B cell (primary cell): ENCODE results near the gene AANAT. TPM values are rescaled to one million over a fixed set of nuclear protein-coding genes. Genes with fewer than 3 reads are reported as not detected.

Experiments
- ATAC-seq: fragments of 200-7000 bp; cut with Tn5 transposase; one replicate; pipeline ENCODE4 v1.10.0; 2021; ENCODE audit warnings: low read depth, mild to moderate bottlenecking, moderate number of reproducible peaks, moderate library complexity
- CTCF ChIA-PET: fragments of 350-600 bp; sonication (Branson Sonifier 250); formaldehyde crosslinking; loops from one replicate; lab custom pipeline; 2021; ENCODE audit warnings: antibody characterized with exemption, inconsistent platforms; lab: Charles Lee
- POLR2A ChIA-PET: fragments of 350-600 bp; sonication (Branson Sonifier 250); formaldehyde crosslinking; loops from one replicate; lab custom pipeline; 2021; ENCODE audit warnings: antibody characterized with exemption; lab: Charles Lee
- DNase-seq: peaks from one replicate; pipeline ENCODE4 v3.0.0; 2013
- H2AFZ ChIP-seq: 2 replicates; pipeline ENCODE4 v1.6.1; 2012; ENCODE audit warnings: mild to moderate bottlenecking, low read depth, low read length; ENCODE audit not compliant: insufficient read depth, poor library complexity, severe bottlenecking
- H3K27ac ChIP-seq, 2 donors: 1 replicate in 1 of 2; 2 replicates in 1 of 2; pipeline ENCODE4 v1.5.1; 2012 to 2013; ENCODE audit warnings: low read length in 2 of 2, mild to moderate bottlenecking in 2 of 2, moderate library complexity in 1 of 2
- H3K27me3 ChIP-seq, 4 experiments: fragments of 200-600 bp in 1 of 4; sonication (generic) in 1 of 4; replicated peaks in 1 of 4; 1 replicate in 2 of 4; 2 replicates in 2 of 4; pipeline versions ENCODE4 v1.6.1 to v1.7.0; 2013 to 2016; ENCODE audit warnings: low read length in 3 of 4, mild to moderate bottlenecking in 2 of 4, mixed read lengths in 1 of 4, moderate library complexity in 1 of 4; ENCODE audit not compliant: insufficient read depth in 4 of 4, control insufficient read depth in 3 of 4; ENCODE audit errors: control extremely low read depth in 1 of 4
- H3K36me3 ChIP-seq, 2 experiments: replicated peaks in 1 of 2; 1 replicate in 1 of 2; 2 replicates in 1 of 2; pipeline versions ENCODE4 v1.6.1 to v1.7.1; 2013; ENCODE audit warnings: low read length in 1 of 2; ENCODE audit not compliant: insufficient read depth in 2 of 2, control insufficient read depth in 1 of 2; ENCODE audit errors: control extremely low read depth in 1 of 2, extremely low read depth in 1 of 2
- H3K4me1 ChIP-seq, 2 donors: fragments of 200-600 bp in 1 of 2; sonication (generic) in 1 of 2; 1 replicate in 1 of 2; 2 replicates in 1 of 2; pipeline versions ENCODE4 v1.5.1 to v1.6.1; 2013 to 2017; ENCODE audit warnings: low read length in 2 of 2; ENCODE audit not compliant: control insufficient read depth in 2 of 2, insufficient read depth in 2 of 2
- H3K4me2 ChIP-seq: replicated peaks from 2 replicates; pipeline ENCODE3; 2012; ENCODE audit warnings: mild to moderate bottlenecking, low read depth, low read length; ENCODE audit not compliant: poor library complexity, severe bottlenecking
- H3K4me3 ChIP-seq, 5 experiments: fragments of 200-600 bp in 1 of 5; sonication (generic) in 1 of 5; 1 replicate in 3 of 5; 2 replicates in 2 of 5; pipeline versions ENCODE4 v1.5.1 to v1.7.0; 2011 to 2016; ENCODE audit warnings: low read length in 4 of 5, mild to moderate bottlenecking in 4 of 5, low read depth in 2 of 5, control low read depth in 1 of 5, moderate library complexity in 1 of 5; ENCODE audit not compliant: insufficient read depth in 1 of 5; ENCODE audit errors: control extremely low read depth in 1 of 5, extremely low read depth in 1 of 5
- H3K79me2 ChIP-seq: fragments of 200-600 bp; sonication (generic); one replicate; pipeline ENCODE4 v1.6.0; 2016; ENCODE audit warnings: low read length; ENCODE audit not compliant: control insufficient read depth, insufficient read depth
- H3K9ac ChIP-seq: fragments of 200-600 bp; sonication (generic); 2 replicates; pipeline ENCODE4 v1.6.1; 2017; ENCODE audit warnings: mild to moderate bottlenecking, low read length, moderate library complexity
- H3K9me3 ChIP-seq, 3 donors: one replicate each; pipeline versions ENCODE4 v1.6.1 to v1.7.1; 2013; ENCODE audit warnings: low read length in 2 of 3; ENCODE audit not compliant: control insufficient read depth in 2 of 3, insufficient read depth in 1 of 3; ENCODE audit errors: control extremely low read depth in 1 of 3
- H4K20me1 ChIP-seq: 2 replicates; pipeline ENCODE4 v1.6.0; 2012; ENCODE audit warnings: mild to moderate bottlenecking, low read length; ENCODE audit not compliant: insufficient read depth, control insufficient read depth, poor library complexity, severe bottlenecking
- H3K27ac Mint-ChIP-seq: one replicate; pipeline ENCODE4 v1.8.0; 2021; ENCODE audit warnings: mixed read lengths
- H3K27me3 Mint-ChIP-seq: one replicate; pipeline ENCODE4 v1.8.0; 2021; ENCODE audit warnings: mixed read lengths
- H3K4me1 Mint-ChIP-seq: one replicate; pipeline ENCODE4 v1.8.0; 2021; ENCODE audit warnings: mixed read lengths
- H3K4me3 Mint-ChIP-seq: one replicate; pipeline ENCODE4 v1.8.0; 2021; ENCODE audit warnings: mixed read lengths
- H3K9me3 Mint-ChIP-seq: one replicate; pipeline ENCODE4 v1.8.0; 2022; ENCODE audit warnings: mixed read lengths; ENCODE audit not compliant: insufficient read depth
- EZH2 ChIP-seq: IDR thresholded peaks from 2 replicates; pipeline ENCODE4 v1.6.1; 2012; ENCODE audit warnings: borderline replicate concordance, low read depth, mild to moderate bottlenecking, moderate library complexity, low read length; ENCODE audit not compliant: insufficient read depth, poor library complexity, severe bottlenecking
- WGBS: methylation state at CpG from one replicate; pipeline ENCODE4 v1.1.5; 2013; ENCODE audit warnings: missing lambda C conversion rate; ENCODE audit not compliant: insufficient coverage; 5-methylcytosine and 5-hydroxymethylcytosine counted together
- intact Hi-C: fragments of 100-400 bp; cut with micrococcal nuclease; formaldehyde crosslinking; loops from one replicate; pipeline ENCODE4 v1.10.0; 2022
- polyA plus RNA-seq: library from polyadenylated mRNA; depleted of rRNA; stranded (reverse); fragments of >200 nt; gene quantifications from 2 replicates; pipeline ENCODE4 v1.2.3, GENCODE V29; 2012
- total RNA-seq, 2 donors: library from RNA; stranded (reverse); fragments of 120-200 nt in 1 of 2; gene quantifications; 1 replicate in 1 of 2; 2 replicates in 1 of 2; pipeline versions ENCODE4 v1.2.3 to v1.2.4, GENCODE V29; 2013 to 2022
- TF ChIP-seq, protein P1 (sequence below): fragments of 200-600 bp; IDR thresholded peaks from one replicate; pipeline ENCODE4 v1.8.0; 2022; ENCODE audit warnings: antibody characterized with exemption, mild to moderate bottlenecking

Gene AANAT
- total and polyA plus RNA-seq, 2 donors (not counting 1 experiment from before 2014, with no cell fraction given), result 0.42 to 0.94 TPM

DNA sequence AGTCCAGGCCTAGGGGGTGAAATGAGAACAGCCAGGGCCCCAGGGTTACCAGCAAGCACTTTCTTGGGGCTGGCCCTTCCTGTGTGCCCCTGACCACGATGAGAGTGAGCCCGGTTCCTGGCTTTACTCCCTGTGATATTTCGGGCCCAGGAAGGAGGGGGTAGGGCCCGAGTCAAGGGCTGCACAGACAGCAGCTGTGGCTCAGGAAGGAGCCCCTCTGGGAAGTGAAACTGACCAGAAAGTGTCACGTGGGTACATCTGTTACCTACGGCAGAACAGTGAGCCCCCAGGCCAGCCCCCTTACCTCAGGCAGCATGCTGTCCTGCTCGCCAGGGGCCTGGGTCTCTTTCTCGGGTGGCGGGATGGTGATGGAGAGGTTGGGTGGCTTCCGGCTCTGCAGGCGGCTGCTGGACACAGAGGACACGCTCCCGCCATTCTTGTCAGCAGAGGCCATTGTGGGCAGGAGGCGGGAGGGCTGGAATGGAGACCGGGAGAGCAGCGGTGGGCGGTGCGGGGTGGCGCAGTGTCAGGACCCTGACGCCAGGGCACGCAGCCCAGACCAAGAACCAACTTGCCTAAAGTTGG lies 13.8 kb downstream of the AANAT start:
- peaks cover 67% of the 10 kb centered on the region for H3K4me1 Mint-ChIP-seq
- peak; percentile 88 for DNase-seq
- Histone ChIP-seq H4K20me1 (peaks cover 9% of the 10 kb centered on the region), H3K4me1 (peaks cover 63 to 87% of the 10 kb centered on the region in 2 donors), H3K4me2 (peak overlapping the region; percentile 92), H3K4me3 (peak overlapping the region; percentile 15 to 70 (median 53)), H3K27ac (peak overlapping the region; percentile 91 to 96), H3K36me3 (peaks cover 0 to 45% of the 10 kb centered on the region in 2 experiments), H2AFZ (no peak overlapping the region), H3K79me2 (peaks cover 44% of the 10 kb centered on the region), H3K9ac (peak overlapping the region; percentile 66), H3K27me3 (no peaks in the 10 kb centered on the region), H3K9me3 (peaks cover 0 to 4% (median 0%) of the 10 kb centered on the region in 3 donors)
- no peaks in the 10 kb centered on the region for H3K9me3 Mint-ChIP-seq
- peak overlapping the region; percentile 99 for H3K27ac Mint-ChIP-seq
- 12% methylated on average over 11 of the region's 21 CpGs for WGBS
- intact Hi-C loops, result loop anchor here (1.0 kb wide), 1 partner anchor 34 kb away; no protein-coding TSS in a partner anchor
- peak overlapping the region; percentile 81 for H3K4me3 Mint-ChIP-seq
- H3K27me3 Mint-ChIP-seq, result no peaks in the 10 kb centered on the region
- TF ChIP-seq, protein P1, sequence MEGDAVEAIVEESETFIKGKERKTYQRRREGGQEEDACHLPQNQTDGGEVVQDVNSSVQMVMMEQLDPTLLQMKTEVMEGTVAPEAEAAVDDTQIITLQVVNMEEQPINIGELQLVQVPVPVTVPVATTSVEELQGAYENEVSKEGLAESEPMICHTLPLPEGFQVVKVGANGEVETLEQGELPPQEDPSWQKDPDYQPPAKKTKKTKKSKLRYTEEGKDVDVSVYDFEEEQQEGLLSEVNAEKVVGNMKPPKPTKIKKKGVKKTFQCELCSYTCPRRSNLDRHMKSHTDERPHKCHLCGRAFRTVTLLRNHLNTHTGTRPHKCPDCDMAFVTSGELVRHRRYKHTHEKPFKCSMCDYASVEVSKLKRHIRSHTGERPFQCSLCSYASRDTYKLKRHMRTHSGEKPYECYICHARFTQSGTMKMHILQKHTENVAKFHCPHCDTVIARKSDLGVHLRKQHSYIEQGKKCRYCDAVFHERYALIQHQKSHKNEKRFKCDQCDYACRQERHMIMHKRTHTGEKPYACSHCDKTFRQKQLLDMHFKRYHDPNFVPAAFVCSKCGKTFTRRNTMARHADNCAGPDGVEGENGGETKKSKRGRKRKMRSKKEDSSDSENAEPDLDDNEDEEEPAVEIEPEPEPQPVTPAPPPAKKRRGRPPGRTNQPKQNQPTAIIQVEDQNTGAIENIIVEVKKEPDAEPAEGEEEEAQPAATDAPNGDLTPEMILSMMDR, result no peak
- no peak for TF ChIP-seq EZH2
- ChIA-PET POLR2A (interaction anchor here (0.6 to 23.6 kb wide), 10 partner anchors 14 to 1693 kb away, joined by 3 to 478 read pairs (median 4); partner anchors contain the start of genes AANAT, RHBDF2 and SPHK1), CTCF (interaction anchor here (1.3 to 15.5 kb wide), 7 partner anchors 14 to 56 kb away, joined by 4 to 256 read pairs (median 5); partner anchors contain the start of genes AANAT and RHBDF2)
- ATAC-seq, result peak; percentile 57

DNA sequence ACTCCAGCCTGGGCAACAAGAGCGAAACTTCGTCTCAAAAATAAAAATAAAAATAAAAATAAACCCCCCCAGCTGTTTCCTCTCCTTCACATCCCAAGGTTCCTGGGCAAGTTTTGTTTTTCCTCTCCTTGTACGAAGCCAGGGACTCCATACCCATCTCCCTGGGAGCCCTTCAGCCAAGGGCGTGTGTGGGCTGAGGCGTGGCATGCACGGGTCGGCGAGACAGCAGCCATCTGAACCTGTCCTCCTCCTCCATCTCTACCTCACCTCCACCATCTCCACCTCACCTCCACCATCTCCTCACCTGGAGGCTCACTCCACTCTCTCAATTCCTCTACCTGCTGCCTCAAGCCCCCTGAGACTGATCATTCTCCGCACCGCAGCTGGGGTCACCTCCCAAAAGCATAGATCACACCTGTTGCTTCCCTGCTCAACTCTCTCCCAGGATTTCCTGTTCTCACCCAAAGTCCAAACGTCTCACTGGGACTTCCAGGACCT lies 16.9 kb downstream of the AANAT start:
- Mint-ChIP-seq H3K27ac (peak overlapping the region; percentile 90), H3K4me1 (peaks cover 71% of the 10 kb centered on the region), H3K9me3 (no peaks in the 10 kb centered on the region), H3K4me3 (peak overlapping the region; percentile 60), H3K27me3 (no peaks in the 10 kb centered on the region)
- H3K79me2 ChIP-seq, result peaks cover 38% of the 10 kb centered on the region
- intact Hi-C loops, result no loop called here
- WGBS, result 83% methylated on average over 8 of the region's 11 CpGs
- H3K4me2 ChIP-seq, result peak overlapping the region; percentile 50
- H3K36me3 ChIP-seq, result peaks cover 0 to 21% of the 10 kb centered on the region in 2 experiments
- peaks cover 0 to 4% (median 0%) of the 10 kb centered on the region in 3 donors for H3K9me3 ChIP-seq
- DNase-seq, result no peak
- no peaks in the 10 kb centered on the region for H4K20me1 ChIP-seq
- ChIA-PET CTCF (interaction anchor here (1.6 to 15.5 kb wide), 2 partner anchors 17 to 204 kb away, joined by 3 to 256 read pairs; partner anchors contain the start of gene RHBDF2), POLR2A (interaction anchor here (23.6 kb wide), 1 partner anchor 14 kb away, joined by 478 read pairs; the partner anchor contains the start of gene RHBDF2)
- H2AFZ ChIP-seq, result no peak overlapping the region
- H3K4me1 ChIP-seq, result peaks cover 68 to 94% of the 10 kb centered on the region in 2 donors
- H3K9ac ChIP-seq, result no peak overlapping the region
- no peak overlapping the region for H3K4me3 ChIP-seq
- ATAC-seq, result no peak
- H3K27me3 ChIP-seq, result no peaks in the 10 kb centered on the region
- TF ChIP-seq, protein P1, result no peak
- TF ChIP-seq EZH2, result no peak
- H3K27ac ChIP-seq, result peak overlapping the region; percentile 52 to 96
